Ishikawa (cell line): ENCODE measurements around the gene CIZ1.

Experiments
- CEBPB ChIP-seq: IDR thresholded peaks from 2 replicates; pipeline ENCODE4 v1.6.1; 2012
- CREB1 ChIP-seq: IDR thresholded peaks from 2 replicates; pipeline ENCODE4 v1.6.1; 2012; ENCODE audit warnings: low read depth
- EGR1 ChIP-seq: IDR thresholded peaks from 2 replicates; pipeline ENCODE4 v1.6.1; 2012
- EP300 ChIP-seq: IDR thresholded peaks from 2 replicates; pipeline ENCODE4 v1.6.1; 2012; ENCODE audit warnings: borderline replicate concordance
- FOXM1 ChIP-seq: IDR thresholded peaks from 2 replicates; pipeline ENCODE4 v1.6.1; 2012; ENCODE audit warnings: low read depth, borderline replicate concordance
- MAX ChIP-seq: IDR thresholded peaks from 2 replicates; pipeline ENCODE4 v1.6.1; 2012
- NFIC ChIP-seq: IDR thresholded peaks from 2 replicates; pipeline ENCODE4 v1.6.1; 2012
- RAD21 ChIP-seq: IDR thresholded peaks from 2 replicates; pipeline ENCODE4 v1.6.1; 2012; ENCODE audit warnings: low read depth
- REST ChIP-seq: IDR thresholded peaks from 2 replicates; pipeline ENCODE4 v1.6.1; 2012; ENCODE audit warnings: low read depth, mild to moderate bottlenecking
- TAF1 ChIP-seq: IDR thresholded peaks from 2 replicates; pipeline ENCODE4 v1.6.1; 2012; ENCODE audit warnings: low read depth, mild to moderate bottlenecking
- TCF12 ChIP-seq: IDR thresholded peaks from 2 replicates; pipeline ENCODE4 v1.6.1; 2012; ENCODE audit warnings: low read depth
- TEAD4 ChIP-seq: IDR thresholded peaks from 2 replicates; pipeline ENCODE4 v1.6.1; 2012
- USF1 ChIP-seq: IDR thresholded peaks from 2 replicates; pipeline ENCODE4 v1.6.1; 2012
- YY1 ChIP-seq: IDR thresholded peaks from 2 replicates; pipeline ENCODE4 v1.6.1; 2012; ENCODE audit warnings: low read depth
- ZBTB7A ChIP-seq: IDR thresholded peaks from 2 replicates; pipeline ENCODE4 v1.6.1; 2012; ENCODE audit warnings: low read depth

CIZ1 gene

GRCh38 chr9:128155736-128156500 lies 35.5 kb downstream of the CIZ1 start:
- no peak for TF ChIP-seq REST
- TF ChIP-seq TEAD4, result no peak
- no peak for TF ChIP-seq ZBTB7A
- TF ChIP-seq CREB1, result no peak
- no peak for TF ChIP-seq CEBPB
- no peak for TF ChIP-seq EGR1
- TF ChIP-seq FOXM1, result no peak
- TF ChIP-seq NFIC, result no peak
- TF ChIP-seq EP300, result no peak

- TF ChIP-seq TAF1, result no peak
- TF ChIP-seq USF1, result no peak
- no peak for TF ChIP-seq CREB1
- TF ChIP-seq CEBPB, result no peak
- no peak for TF ChIP-seq FOXM1
- no peak for TF ChIP-seq EP300
- TF ChIP-seq REST, result no peak
- no peak for TF ChIP-seq ZBTB7A
- no peak for TF ChIP-seq MAX
- TF ChIP-seq TEAD4, result no peak
Observed at GRCh38 chr9:128153947-128154695, 37.3 kb downstream of the CIZ1 start.

GRCh38 chr9:128153060-128153946 lies 38.1 kb downstream of the CIZ1 start:
- TF ChIP-seq MAX (peak; percentile 23; the same call in 1 of the 2 replicates), USF1 (0 out of 2 replicates have a peak, but pooled peaks have one; percentile 26), RAD21 (no peak)

- no peak for TF ChIP-seq EP300
- no peak for TF ChIP-seq USF1
- TF ChIP-seq MAX, result no peak
- TF ChIP-seq YY1, result no peak
- TF ChIP-seq TAF1, result no peak
- no peak for TF ChIP-seq TCF12
- no peak for TF ChIP-seq CEBPB
- TF ChIP-seq EGR1, result no peak
- TF ChIP-seq CREB1, result no peak
- TF ChIP-seq NFIC, result no peak
- TF ChIP-seq RAD21, result no peak
- no peak for TF ChIP-seq REST
- no peak for TF ChIP-seq FOXM1
- no peak for TF ChIP-seq TEAD4
Observed at GRCh38 chr9:128152133-128153059, 39.0 kb downstream of the CIZ1 start.
